ENCODE results near the gene CNBD2.
"Not testable (repeated sequence)": the region's sequence is repeated elsewhere in the genome, so short reads cannot be mapped to it uniquely, and the experiment has no call there.

GRCh38 chr20:36053863-36054518 is 85.6 kb downstream of the CNBD2 start:
- TF ChIP-seq, protein P1, sequence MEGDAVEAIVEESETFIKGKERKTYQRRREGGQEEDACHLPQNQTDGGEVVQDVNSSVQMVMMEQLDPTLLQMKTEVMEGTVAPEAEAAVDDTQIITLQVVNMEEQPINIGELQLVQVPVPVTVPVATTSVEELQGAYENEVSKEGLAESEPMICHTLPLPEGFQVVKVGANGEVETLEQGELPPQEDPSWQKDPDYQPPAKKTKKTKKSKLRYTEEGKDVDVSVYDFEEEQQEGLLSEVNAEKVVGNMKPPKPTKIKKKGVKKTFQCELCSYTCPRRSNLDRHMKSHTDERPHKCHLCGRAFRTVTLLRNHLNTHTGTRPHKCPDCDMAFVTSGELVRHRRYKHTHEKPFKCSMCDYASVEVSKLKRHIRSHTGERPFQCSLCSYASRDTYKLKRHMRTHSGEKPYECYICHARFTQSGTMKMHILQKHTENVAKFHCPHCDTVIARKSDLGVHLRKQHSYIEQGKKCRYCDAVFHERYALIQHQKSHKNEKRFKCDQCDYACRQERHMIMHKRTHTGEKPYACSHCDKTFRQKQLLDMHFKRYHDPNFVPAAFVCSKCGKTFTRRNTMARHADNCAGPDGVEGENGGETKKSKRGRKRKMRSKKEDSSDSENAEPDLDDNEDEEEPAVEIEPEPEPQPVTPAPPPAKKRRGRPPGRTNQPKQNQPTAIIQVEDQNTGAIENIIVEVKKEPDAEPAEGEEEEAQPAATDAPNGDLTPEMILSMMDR (conservative IDR thresholded peaks at IDR 0.05; ENCODE audit: low read depth, low read length): not testable (repeated sequence)
- not testable (repeated sequence) for TF ChIP-seq EZH2 (IDR thresholded peaks at IDR 0.05; ENCODE audit: borderline replicate concordance, low read depth, low read length, poor library complexity, severe bottlenecking)

Measured in A673 (cell line).